Left lung (tissue), 10 donors: ENCODE results near the gene SYK. TPM values are rescaled to one million over a fixed set of nuclear protein-coding genes. Genes with fewer than 3 reads are reported as not detected.
A peak's percentile ranks its signal among the peaks of the same experiment; 100 is the strongest.

Source experiments
- ATAC-seq: fragments of 200-7000 bp; cut with Tn5 transposase; one replicate; pipeline ENCODE4 v1.9.1; 2020; ENCODE audit warnings: moderate library complexity
- DNase-seq, 4 donors: peaks; one replicate each; pipeline ENCODE4 v3.0.0-alpha.2; 2013 to 2020
- H3K27ac ChIP-seq, 2 donors: fragments of 200-600 bp; sonication (generic) in 1 of 2; one replicate each; pipeline versions ENCODE4 v1.5.0 to v1.8.0; 2020 to 2021
- H3K27me3 ChIP-seq, 2 donors: fragments of 200-600 bp; sonication (generic) in 1 of 2; one replicate each; pipeline versions ENCODE4 v1.5.0 to v1.8.0; 2020 to 2021
- H3K36me3 ChIP-seq, 2 donors: fragments of 200-600 bp; sonication (generic) in 1 of 2; one replicate each; pipeline versions ENCODE4 v1.5.0 to v1.8.0; 2020 to 2021
- H3K4me1 ChIP-seq, 2 donors: fragments of 200-600 bp; one replicate each; pipeline ENCODE4 v1.8.0; 2021
- H3K4me3 ChIP-seq, 2 donors: fragments of 200-600 bp; sonication (generic) in 1 of 2; one replicate each; pipeline versions ENCODE4 v1.5.0 to v1.8.0; 2020 to 2021; ENCODE audit warnings: mild to moderate bottlenecking in 1 of 2
- H3K9me3 ChIP-seq, 2 donors: fragments of 200-600 bp; sonication (generic) in 1 of 2; one replicate each; pipeline versions ENCODE4 v1.5.0 to v1.8.0; 2020 to 2021
- CTCF ChIP-seq, 2 donors: fragments of 200-600 bp; sonication (generic) in 1 of 2; IDR thresholded peaks; one replicate each; pipeline versions ENCODE4 v1.5.0 to v1.8.0; 2021; ENCODE audit warnings: antibody characterized with exemption in 2 of 2
- intact Hi-C, 2 donors: fragments of 100-400 bp; cut with DNase I; formaldehyde crosslinking; loops; one replicate each; pipeline versions ENCODE4 v1.11.2 to v1.14.2; 2022
- polyA plus RNA-seq, 6 donors: library from polyadenylated mRNA; unstranded; fragments of 120-200 nt; gene quantifications; one replicate each; pipeline ENCODE4 v1.2.1, GENCODE V29; 2013; ENCODE audit not compliant: insufficient read length in 6 of 6
- total RNA-seq, 2 donors: library from RNA; stranded (reverse); fragmentation: NEBNext Ultra II Directional; extraction: Animal tissue kit (Norgen Biotek cat#: 25700); gene quantifications; one replicate each; pipeline ENCODE4 v1.2.1, GENCODE V29; 2021
- donor health status: DM: no; HTN: yes; CAD: no.
- donor health status: DM: no; HTN: no; CAD: no.

SYK gene
- total and polyA plus RNA-seq, 8 donors: 16.0 to 91.8 (median 19.6) TPM

GRCh38 chr9:90767523-90768100 lies 34.0 kb upstream of the SYK start:
- ATAC-seq (no peak), DNase-seq (no peak)
- Histone ChIP-seq H3K27me3 (no peaks in the 10 kb centered on the region), H3K36me3 (no peaks in the 10 kb centered on the region), H3K9me3 (peaks cover 0 to 23% of the 10 kb centered on the region in 2 donors), H3K27ac (no peak overlapping the region), H3K4me1 (peaks cover 0 to 8% of the 10 kb centered on the region in 2 donors), H3K4me3 (no peak overlapping the region)
- intact Hi-C loops: no loop called here
- TF ChIP-seq CTCF (IDR thresholded peaks at IDR 0.05): no peak

DNA sequence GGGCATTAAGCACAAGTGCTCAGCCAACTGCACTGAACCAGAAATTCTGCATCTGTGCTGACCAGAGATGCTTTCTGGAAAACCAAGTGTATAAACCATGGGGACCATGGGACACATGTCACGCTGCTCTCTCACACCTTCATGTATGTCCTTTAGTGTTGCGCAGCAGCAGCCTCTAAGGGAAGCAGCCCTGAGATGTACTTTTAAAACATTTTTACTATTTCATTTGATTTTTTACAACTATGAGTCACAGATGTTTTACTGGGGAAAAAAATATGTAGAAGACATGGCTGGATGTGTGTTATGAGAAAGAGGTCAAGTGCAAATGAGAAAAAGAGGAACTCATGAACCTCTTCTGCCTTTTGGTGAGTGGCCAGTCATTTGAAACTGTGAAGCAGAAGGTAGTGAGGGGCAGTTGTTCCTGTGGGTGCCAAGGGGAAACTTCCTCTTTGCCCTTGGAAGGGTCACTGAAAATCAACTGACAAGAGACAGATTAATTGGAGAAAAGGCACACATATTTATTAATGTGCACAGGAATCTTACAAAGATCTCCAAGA lies 31.4 kb upstream of the SYK start:
- peaks cover 0 to 23% of the 10 kb centered on the region in 2 donors for H3K9me3 ChIP-seq
- no peaks in the 10 kb centered on the region for H3K27me3 ChIP-seq
- H3K36me3 ChIP-seq: no peaks in the 10 kb centered on the region
- intact Hi-C loops: no loop called here
- no peak for TF ChIP-seq CTCF (IDR thresholded peaks at IDR 0.05)
- H3K4me3 ChIP-seq: no peak overlapping the region
- DNase-seq: no peak
- no peak overlapping the region for H3K27ac ChIP-seq
- peak; percentile 34 for ATAC-seq
- peaks cover 0 to 28% of the 10 kb centered on the region in 2 donors for H3K4me1 ChIP-seq

DNA sequence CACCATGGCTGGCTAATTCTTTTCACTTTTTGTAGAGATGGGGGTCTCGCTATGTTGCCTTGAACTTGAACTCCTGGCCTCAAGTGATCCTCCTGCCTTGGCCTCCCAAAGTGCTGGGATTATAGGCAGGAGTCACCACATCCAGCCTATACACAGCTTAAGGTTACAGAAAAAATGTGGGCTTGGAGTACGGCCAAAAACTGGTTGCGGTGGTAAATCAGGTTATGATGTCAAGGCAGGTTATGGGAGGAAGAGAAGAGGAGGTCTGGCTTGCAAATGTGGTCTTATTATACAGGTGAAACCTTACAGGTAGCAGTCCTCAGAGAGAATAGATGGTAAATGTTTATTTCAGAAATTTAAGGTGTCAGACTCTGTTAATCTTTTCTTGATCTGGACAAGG lies 30.7 kb upstream of the SYK start:
- Histone ChIP-seq H3K27ac (no peak overlapping the region), H3K36me3 (no peaks in the 10 kb centered on the region), H3K4me1 (peaks cover 0 to 28% of the 10 kb centered on the region in 2 donors), H3K27me3 (no peaks in the 10 kb centered on the region), H3K4me3 (no peak overlapping the region), H3K9me3 (peaks cover 0 to 23% of the 10 kb centered on the region in 2 donors)
- DNase-seq (no peak), ATAC-seq (no peak)
- no peak for TF ChIP-seq CTCF (IDR thresholded peaks at IDR 0.05)
- intact Hi-C loops: no loop called here

DNA sequence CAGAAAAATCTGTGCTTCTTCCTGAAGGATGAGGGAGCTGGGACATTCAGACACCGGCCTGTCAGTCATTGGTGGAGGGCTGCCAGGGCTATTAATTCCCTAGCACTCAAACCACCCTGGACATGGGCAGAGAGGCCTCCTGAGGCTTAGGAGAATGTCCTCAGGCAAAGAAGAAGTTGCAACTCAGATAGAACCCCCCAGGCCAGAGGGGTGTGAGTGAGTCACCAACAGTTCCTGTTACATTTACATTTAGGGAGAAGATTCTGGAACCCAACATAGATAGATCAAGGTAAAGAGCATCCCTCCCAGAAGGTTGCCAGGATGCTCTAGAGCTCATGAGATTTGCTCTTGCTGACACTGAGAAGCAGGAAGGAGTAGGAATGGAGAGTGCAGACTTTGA lies 29.2 kb upstream of the SYK start:
- H3K36me3 ChIP-seq: no peaks in the 10 kb centered on the region
- peaks cover 0 to 10% of the 10 kb centered on the region in 2 donors for H3K9me3 ChIP-seq
- intact Hi-C loops: no loop called here
- H3K4me1 ChIP-seq: peaks cover 0 to 28% of the 10 kb centered on the region in 2 donors
- H3K27ac ChIP-seq: no peak overlapping the region
- H3K27me3 ChIP-seq: no peaks in the 10 kb centered on the region
- no peak for DNase-seq
- ATAC-seq: no peak
- H3K4me3 ChIP-seq: no peak overlapping the region
- no peak for TF ChIP-seq CTCF (IDR thresholded peaks at IDR 0.05)

DNA sequence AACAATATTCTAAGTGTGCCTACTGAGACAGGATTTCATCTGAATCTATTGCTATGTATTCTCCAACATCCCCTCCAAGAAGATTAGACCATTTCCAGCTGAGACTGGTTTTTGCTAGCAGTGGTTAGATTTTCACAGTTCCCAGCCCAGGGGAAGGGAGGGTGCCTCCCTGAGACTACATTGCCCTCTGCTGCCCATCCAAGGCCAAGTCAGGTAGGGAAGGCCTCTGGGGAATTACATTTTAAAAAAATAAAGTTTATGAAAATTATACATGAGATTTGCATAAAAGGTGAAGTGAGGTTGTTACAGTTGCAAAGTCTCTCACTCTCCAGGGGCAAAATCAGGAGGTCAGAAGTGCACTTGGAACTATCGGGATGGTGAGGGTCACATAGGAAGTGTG lies 28.0 kb upstream of the SYK start:
- intact Hi-C loops: no loop called here
- ATAC-seq (peak; percentile 75), DNase-seq (peak in 1 of 4 donors; percentile 20)
- H3K27me3 ChIP-seq: no peaks in the 10 kb centered on the region
- H3K27ac ChIP-seq: no peak overlapping the region
- no peaks in the 10 kb centered on the region for H3K9me3 ChIP-seq
- TF ChIP-seq CTCF (IDR thresholded peaks at IDR 0.05): no peak
- H3K4me1 ChIP-seq: peaks cover 0 to 28% of the 10 kb centered on the region in 2 donors
- H3K36me3 ChIP-seq: no peaks in the 10 kb centered on the region
- H3K4me3 ChIP-seq: no peak overlapping the region
